Astrocyte of the spinal cord (primary cell): ENCODE measurements around the gene DNAAF8.
"Not testable (repeated sequence)": the region's sequence is repeated elsewhere in the genome, so short reads cannot be mapped to it uniquely, and the experiment has no call there.

Source experiments
- DNase-seq: peaks from one replicate; pipeline ENCODE4 v3.0.0; 2011; ENCODE audit warnings: low read depth, low spot score
- H3K4me3 ChIP-seq: 2 replicates; pipeline ENCODE4 v1.5.1; 2011; ENCODE audit warnings: low read depth, mild to moderate bottlenecking, low read length, moderate library complexity
- CTCF ChIP-seq: IDR thresholded peaks from 2 replicates; pipeline ENCODE4 v1.5.1; 2012; ENCODE audit warnings: low read depth, mild to moderate bottlenecking, low read length, inconsistent platforms
- in situ Hi-C: cut with HindIII; loops from 2 replicates; pipeline ENCODE4 v1.10.0; 2017; ENCODE audit warnings: low sequenced_read_pairs

DNAAF8 gene

DNA sequence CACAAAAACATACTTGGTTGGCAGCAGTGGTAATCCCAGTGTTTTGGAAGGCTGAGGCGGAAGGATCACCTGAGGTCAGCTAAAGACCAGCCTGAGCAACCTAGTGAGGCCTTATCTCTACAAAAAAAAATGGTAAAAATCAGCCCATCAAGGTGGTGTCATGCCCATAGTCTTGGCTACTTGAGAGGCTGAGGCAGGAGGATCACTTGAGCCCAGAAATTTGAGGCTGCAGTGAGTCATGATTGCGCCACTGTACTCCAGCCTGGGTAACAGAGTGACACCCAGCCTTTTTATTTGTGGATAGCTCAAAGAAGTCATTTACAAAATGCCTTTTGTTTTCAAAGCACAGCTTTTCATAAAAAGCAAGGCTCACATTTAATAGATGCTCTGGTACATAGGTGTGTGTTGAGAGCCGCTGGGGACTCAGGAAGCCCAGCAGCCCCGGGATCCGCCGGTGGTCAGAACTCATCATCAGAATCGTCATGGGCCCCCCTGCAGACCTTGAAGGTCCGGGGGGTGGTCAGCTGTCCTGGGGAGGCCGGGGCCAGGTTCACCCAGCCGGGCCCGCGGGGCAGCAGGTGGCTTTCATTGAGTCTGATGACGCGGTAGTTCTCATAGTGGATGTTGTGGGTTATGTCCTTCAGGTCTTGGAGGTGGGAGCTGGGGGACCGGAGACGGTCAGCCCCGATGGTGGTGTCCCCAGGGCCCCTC lies 43.2 kb downstream of the DNAAF8 start:
- TF ChIP-seq CTCF = no peak
- in situ Hi-C loops = no loop called here
- DNase-seq = no peak
- no peak overlapping the region for H3K4me3 ChIP-seq

GRCh38 chr16:4778050-4778392 lies 43.7 kb downstream of the DNAAF8 start:
- in situ Hi-C loops = no loop called here
- TF ChIP-seq CTCF = no peak
- no peak for DNase-seq
- no peak overlapping the region for H3K4me3 ChIP-seq

DNA sequence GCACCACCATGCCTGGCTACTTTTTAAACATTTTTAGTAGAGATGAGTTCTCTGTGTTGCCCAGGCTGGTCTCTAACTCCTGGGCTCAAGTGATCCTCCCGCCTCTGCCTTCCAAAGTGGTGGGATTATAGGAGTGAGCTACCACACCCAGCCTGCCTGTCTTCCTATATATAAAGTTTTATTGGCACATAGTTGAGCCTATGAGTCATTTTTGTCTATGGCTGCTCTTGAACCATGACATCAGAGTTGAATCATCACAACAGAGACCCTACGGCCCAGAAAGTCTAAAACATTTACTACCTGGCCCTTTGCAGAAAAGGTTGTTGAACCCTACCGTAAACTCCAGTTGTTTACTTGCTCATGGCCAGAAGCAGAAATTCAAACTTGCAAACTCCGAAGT lies 45.9 kb downstream of the DNAAF8 start:
- no peak overlapping the region for H3K4me3 ChIP-seq
- TF ChIP-seq CTCF = no peak
- no peak for DNase-seq
- in situ Hi-C loops = no loop called here

DNA sequence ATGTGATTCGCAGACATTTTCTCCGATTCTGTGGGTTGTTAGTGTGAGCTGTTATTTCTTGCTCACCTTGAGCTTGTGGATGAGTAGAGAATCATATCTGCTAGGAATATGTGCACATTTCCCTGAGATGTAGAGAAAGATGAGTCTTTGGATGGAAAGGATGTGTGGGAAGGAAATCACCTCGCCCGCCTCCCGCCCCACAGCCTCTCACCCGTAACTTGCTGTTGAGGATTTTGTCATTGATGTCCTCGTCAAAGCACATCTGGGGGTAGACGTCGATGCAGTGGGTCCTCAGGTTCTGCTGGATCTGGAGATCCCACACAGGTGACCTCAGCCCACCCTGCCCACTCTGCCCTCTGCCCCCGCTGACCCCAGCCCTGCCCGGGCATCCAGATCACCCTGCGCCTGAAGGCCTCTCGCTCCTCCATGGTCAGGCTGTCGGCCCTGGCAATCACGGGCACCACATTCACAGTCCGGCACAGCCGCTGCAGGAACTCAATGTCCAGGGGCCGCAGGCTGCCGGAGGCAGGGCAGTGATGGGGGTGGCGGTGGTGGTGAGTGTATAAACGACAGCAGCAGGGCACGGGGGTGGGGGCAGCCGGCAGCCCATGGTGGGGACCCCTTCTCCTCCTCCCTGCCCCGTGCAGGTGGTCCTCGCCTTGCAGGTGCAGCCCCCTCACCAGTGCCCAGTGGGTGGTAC lies 49.1 kb downstream of the DNAAF8 start:
- no peak overlapping the region for H3K4me3 ChIP-seq
- TF ChIP-seq CTCF = no peak
- DNase-seq = no peak
- in situ Hi-C loops = no loop called here

DNA sequence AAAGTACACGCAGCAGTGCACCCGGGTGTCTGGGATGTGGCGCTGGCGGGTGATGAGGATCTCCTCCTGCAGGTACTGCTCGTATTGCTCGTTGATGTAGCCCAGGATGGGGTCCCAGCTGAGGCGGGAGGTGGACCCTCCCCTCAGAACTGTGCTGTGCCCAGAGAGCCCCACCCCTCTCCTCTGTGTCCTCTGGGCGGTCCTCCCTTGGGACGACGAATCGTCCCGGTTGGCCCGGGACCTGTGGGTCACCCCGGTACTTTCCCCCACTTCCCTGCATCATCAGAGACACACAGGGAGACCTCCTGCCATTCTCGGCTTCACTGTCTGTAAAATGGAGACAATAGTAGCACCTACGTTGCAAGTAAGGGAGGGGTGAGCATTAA lies 49.6 kb downstream of the DNAAF8 start:
- no peak for DNase-seq
- TF ChIP-seq CTCF = no peak
- H3K4me3 ChIP-seq = no peak overlapping the region
- in situ Hi-C loops = no loop called here

- DNase-seq, in situ Hi-C loops, H3K4me3 ChIP-seq: not testable (repeated sequence)
These were observed 50.2 kb downstream of the DNAAF8 start for GRCh38 chr16:4784444-4784987.

- DNase-seq = no peak
- in situ Hi-C loops = no loop called here
- H3K4me3 ChIP-seq = no peak overlapping the region
- TF ChIP-seq CTCF = no peak
These were observed 51.6 kb downstream of the DNAAF8 start for GRCh38 chr16:4785758-4786433.
